GM12878 (cell line): ENCODE measurements around the gene BMAL2. TPM values are rescaled to one million over a fixed set of nuclear protein-coding genes. Genes with fewer than 3 reads are reported as not detected.
A peak's percentile ranks its signal among the peaks of the same experiment; 100 is the strongest.

Experiments
- ATAC-seq: fragments of 200-7000 bp; cut with Tn5 transposase; 3 replicates; pipeline ENCODE4 v1.9.1; 2020; ENCODE audit warnings: mild to moderate bottlenecking, moderate library complexity
- BruUV-seq: library from RNA; stranded (reverse); fragments of 400-500 nt; replicated peaks from 2 replicates; lab custom pipeline; 2021; lab: Mats Ljungman, UMichigan
- CTCF ChIA-PET: fragments of 300-600 bp; sonication (Branson Sonifier 250); formaldehyde crosslinking; extraction: SDS; loops from one replicate; lab custom pipeline; 2021; ENCODE audit warnings: inconsistent platforms; lab: Yijun Ruan, JAX
- POLR2A ChIA-PET: fragments of 350-600 bp; formaldehyde crosslinking; extraction: SDS; loops from one replicate; lab custom pipeline; 2021; ENCODE audit warnings: inconsistent platforms; lab: Charles Lee
- RAD21 ChIA-PET: fragments of 300-600 bp; sonication (Branson Sonifier 250); formaldehyde crosslinking; loops from one replicate; lab custom pipeline; 2023; ENCODE audit warnings: antibody characterized with exemption; ENCODE audit not compliant: unreplicated experiment; lab: Charles Lee
- SMC1A ChIA-PET: fragments of 300-600 bp; sonication (Branson Sonifier 250); formaldehyde crosslinking; loops from one replicate; lab custom pipeline; 2023; ENCODE audit not compliant: unreplicated experiment, uncharacterized antibody; lab: Charles Lee
- DNase-seq: peaks from one replicate; pipeline ENCODE4 v3.0.0-alpha.2; 2011; ENCODE audit warnings: low read depth, low spot score
- FAIRE-seq: peaks from 3 replicates; lab custom pipeline; 2011; peaks lifted over from hg19 to GRCh38; lab: Jason Lieb, UNC
- H2AFZ ChIP-seq: 2 replicates; pipeline ENCODE4 v1.6.0; 2011; ENCODE audit warnings: low read depth, low read length, control low read depth; ENCODE audit not compliant: control insufficient read depth
- H3K27ac ChIP-seq: 2 replicates; pipeline ENCODE4 v1.5.1; 2011; ENCODE audit warnings: control low read depth; ENCODE audit not compliant: control insufficient read depth, insufficient read depth
- H3K27me3 ChIP-seq, 2 experiments: replicated peaks in 1 of 2; 2 replicates each; pipeline versions ENCODE4 v1.6.0 to v1.6.1; 2011; ENCODE audit warnings: low read length in 1 of 2; ENCODE audit not compliant: control insufficient read depth in 2 of 2, insufficient read depth in 2 of 2
- H3K36me3 ChIP-seq, 2 experiments: 2 replicates each; pipeline ENCODE4 v1.5.1; 2011; ENCODE audit warnings: low read length in 1 of 2; ENCODE audit not compliant: control insufficient read depth in 2 of 2, insufficient read depth in 2 of 2
- H3K4me1 ChIP-seq: 2 replicates; pipeline ENCODE4 v1.6.1; 2011; ENCODE audit warnings: mild to moderate bottlenecking, low read length, moderate library complexity, mixed read lengths; ENCODE audit not compliant: control insufficient read depth, insufficient read depth
- H3K4me2 ChIP-seq: 2 replicates; pipeline ENCODE4 v1.6.0; 2011; ENCODE audit warnings: control low read depth; ENCODE audit not compliant: control insufficient read depth, insufficient read depth
- H3K4me3 ChIP-seq: fragments of 200-600 bp; sonication (generic); 2 replicates; pipeline ENCODE4 v1.5.1; 2016
- H3K79me2 ChIP-seq: 2 replicates; pipeline ENCODE4 v1.6.0; 2011; ENCODE audit warnings: low read length; ENCODE audit not compliant: control insufficient read depth, insufficient read depth
- H3K9ac ChIP-seq: 2 replicates; pipeline ENCODE4 v1.8.0; 2011; ENCODE audit warnings: low read length, control low read depth, mixed read lengths; ENCODE audit not compliant: control insufficient read depth, insufficient read depth
- H3K9me3 ChIP-seq: replicated peaks from 3 replicates; pipeline ENCODE4 v1.5.1; 2011; ENCODE audit warnings: mild to moderate bottlenecking, low read length; ENCODE audit not compliant: control insufficient read depth, insufficient read depth
- H4K20me1 ChIP-seq: 2 replicates; pipeline ENCODE4 v1.6.0; 2011; ENCODE audit not compliant: control insufficient read depth, insufficient read depth
- FOXM1 ChIP-seq: IDR thresholded peaks from 2 replicates; pipeline ENCODE4 v1.6.1; 2012; ENCODE audit warnings: low read depth, mild to moderate bottlenecking, inconsistent platforms, low read length, moderate library complexity
- MYC ChIP-seq: IDR thresholded peaks from 2 replicates; pipeline ENCODE4 v1.6.1; 2011; ENCODE audit warnings: mild to moderate bottlenecking, low read length, moderate library complexity, inconsistent platforms; ENCODE audit not compliant: insufficient read depth, insufficient replicate concordance, insufficient read length, severe bottlenecking
- NBN ChIP-seq: fragments of 450-650 bp; IDR thresholded peaks from 2 replicates; pipeline ENCODE4 v1.6.1; 2016
- NRF1 ChIP-seq: conservative IDR thresholded peaks from 2 replicates; pipeline ENCODE4 v1.6.1; 2011; ENCODE audit warnings: mild to moderate bottlenecking, low read depth, low read length, improper control_type of control experiment
- SUZ12 ChIP-seq: fragments of 200-600 bp; sonication (generic); IDR thresholded peaks from one replicate; pipeline ENCODE4 v1.6.1; 2018; ENCODE audit warnings: antibody characterized with exemption, mild to moderate bottlenecking; ENCODE audit not compliant: unreplicated experiment
- TBL1XR1 ChIP-seq: IDR thresholded peaks from 2 replicates; pipeline ENCODE4 v1.6.1; 2012; ENCODE audit warnings: low read depth, low read length, improper control_type of control experiment
- TCF12 ChIP-seq: IDR thresholded peaks from 2 replicates; pipeline ENCODE4 v1.6.1; 2011; ENCODE audit warnings: low read depth, mild to moderate bottlenecking, low read length
- WGBS: methylation state at CpG from one replicate; pipeline ENCODE4 v1.1.6; 2016; ENCODE audit warnings: low lambda C conversion rate; ENCODE audit not compliant: insufficient replicate concordance, insufficient coverage; ENCODE audit errors: missing lambda C conversion rate; 5-methylcytosine and 5-hydroxymethylcytosine counted together
- in situ Hi-C: fragments of 300-500 bp; cut with MboI; formaldehyde crosslinking; loops from 9 replicates; pipeline ENCODE4 v1.14.3; 2018; ENCODE audit warnings: mixed read lengths
- intact Hi-C: fragments of 100-400 bp; cut with micrococcal nuclease; formaldehyde crosslinking; loops from one replicate; pipeline ENCODE4 v1.14.2; 2022; ENCODE audit not compliant: unreplicated experiment
- polyA plus RNA-seq, 11 experiments: library from polyadenylated mRNA; depleted of rRNA in 4 of 11; unstranded in 6 of 11; stranded (reverse) in 5 of 11; fragments of >200 nt; fragmentation: Nextera tagmentation in 4 of 11; fragmentation: Illumina TruSeq in 1 of 11; extraction: Ambion mirVana in 4 of 11; extraction: Trizol in 1 of 11; gene quantifications; 1 replicate in 1 of 11; 2 replicates in 10 of 11; pipeline versions ENCODE4 v1.2.1 to v1.2.3, GENCODE V29; 2011 to 2016; ENCODE audit warnings: inconsistent platforms in 2 of 11, missing spikeins in 2 of 11, low read depth in 1 of 11
- total RNA-seq, 4 experiments: library from RNA; depleted of rRNA in 3 of 4; stranded (reverse); fragments of >200 nt in 3 of 4; fragmentation: Illumina TruSeq in 1 of 4; extraction: Trizol in 1 of 4; gene quantifications; 2 replicates each; pipeline versions ENCODE4 v1.2.1 to v1.2.3, GENCODE V29; 2013 to 2021
- TF ChIP-seq, protein P1 (sequence below): fragments of 450-650 bp; IDR thresholded peaks from 2 replicates; pipeline ENCODE4 v1.6.1; 2016; ENCODE audit warnings: mild to moderate bottlenecking

Gene BMAL2
- total and polyA plus RNA-seq, 10 of the 15 experiments (the other 5 are each of a cell fraction or from before 2014, with no cell fraction given): 7.9 to 53.6 (median 35.5) TPM

DNA sequence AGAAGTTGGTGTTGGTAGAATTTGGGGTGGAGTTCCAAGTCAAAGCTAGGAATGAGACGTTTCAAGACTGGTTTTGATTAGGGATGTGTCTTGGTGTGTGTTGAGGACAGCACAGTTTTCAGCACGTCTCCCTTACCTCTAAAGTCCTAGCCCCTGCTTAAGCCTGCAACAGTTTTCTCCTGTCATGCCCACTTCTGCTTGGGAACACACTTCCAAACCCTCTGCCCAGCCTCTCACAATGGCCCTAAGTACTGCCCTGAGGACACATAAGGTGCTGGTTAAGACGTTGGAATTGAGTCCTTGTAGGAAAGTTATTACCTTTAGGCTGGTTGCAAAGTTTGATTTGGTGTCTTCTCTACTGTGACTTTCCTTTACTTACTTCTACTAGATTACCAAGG is 710 bp upstream of the BMAL2 start:
- peaks cover 52% of the 10 kb centered on the region for H3K79me2 ChIP-seq
- peak; percentile 0; the same call in 2 of the 3 replicates for ATAC-seq
- BruUV-seq: TSS peak; percentile 78

DNA sequence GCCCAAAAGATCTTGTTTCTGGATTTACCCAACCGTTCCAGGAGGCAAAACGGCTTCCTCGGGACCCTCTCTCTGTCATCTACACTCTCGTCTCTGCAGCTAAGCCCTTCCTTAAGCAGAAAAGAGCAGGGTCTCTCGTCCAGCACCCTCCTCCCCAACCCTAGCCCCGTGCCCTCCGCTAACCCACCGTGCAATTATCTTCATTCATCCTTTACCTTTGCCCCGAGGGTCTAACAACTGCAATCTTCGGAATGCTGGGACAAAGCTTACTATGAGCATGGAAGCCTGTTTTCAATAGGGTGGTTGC is 276 bp upstream of the BMAL2 start:
- in situ Hi-C loops: no loop called here
- peaks cover 41% of the 10 kb centered on the region for H3K4me1 ChIP-seq
- H3K36me3 ChIP-seq: no peaks in the 10 kb centered on the region
- POLR2A ChIA-PET: interaction anchor here (1.0 to 4.1 kb wide), 8 partner anchors 10 to 317 kb away, joined by 3 to 20 read pairs (median 4); partner anchors contain the start of gene STK38L
- peak overlapping the region; percentile 100 for H3K4me2 ChIP-seq
- CTCF ChIA-PET: interaction anchor here (1.2 to 2.6 kb wide), 4 partner anchors 26 to 361 kb away, joined by 4 to 17 read pairs (median 10); no protein-coding TSS in a partner anchor
- DNase-seq: no peak
- intact Hi-C loops: loop anchor here (5.0 kb wide), 1 partner anchor 370 kb away; no protein-coding TSS in a partner anchor
- 2% methylated on average over 10 of the region's 10 CpGs for WGBS
- peak overlapping the region; percentile 86 for H2AFZ ChIP-seq
- no peak for ATAC-seq
- no peak for FAIRE-seq
- BruUV-seq: no TSS peak
- H4K20me1 ChIP-seq: no peaks in the 10 kb centered on the region
- RAD21 ChIA-PET: interaction anchor here (1.3 to 5.5 kb wide), 3 partner anchors 27 to 87 kb away, joined by 3 to 36 read pairs (median 11); no protein-coding TSS in a partner anchor
- no peaks in the 10 kb centered on the region for H3K9me3 ChIP-seq
- no peaks in the 10 kb centered on the region for H3K27me3 ChIP-seq
- peak overlapping the region; percentile 91 for H3K9ac ChIP-seq
- H3K27ac ChIP-seq: peak overlapping the region; percentile 89
- peaks cover 56% of the 10 kb centered on the region for H3K79me2 ChIP-seq
- H3K4me3 ChIP-seq: peak overlapping the region; percentile 85
- SMC1A ChIA-PET: interaction anchor here (1.1 to 20.9 kb wide), 6 partner anchors 10 to 89 kb away, joined by 3 to 207 read pairs (median 8); partner anchors contain the start of gene STK38L
- TF ChIP-seq SUZ12 (no peak), MYC (no peak), NRF1 (no peak), NBN (peak; percentile 19; the same call in 1 of the 2 replicates), TCF12 (no peak), TBL1XR1 (no peak), FOXM1 (no peak)

More for the DNA sequence above, 710 bp upstream of the BMAL2 start:
- H3K27ac ChIP-seq: peak overlapping the region; percentile 89
- TF ChIP-seq, protein P1, sequence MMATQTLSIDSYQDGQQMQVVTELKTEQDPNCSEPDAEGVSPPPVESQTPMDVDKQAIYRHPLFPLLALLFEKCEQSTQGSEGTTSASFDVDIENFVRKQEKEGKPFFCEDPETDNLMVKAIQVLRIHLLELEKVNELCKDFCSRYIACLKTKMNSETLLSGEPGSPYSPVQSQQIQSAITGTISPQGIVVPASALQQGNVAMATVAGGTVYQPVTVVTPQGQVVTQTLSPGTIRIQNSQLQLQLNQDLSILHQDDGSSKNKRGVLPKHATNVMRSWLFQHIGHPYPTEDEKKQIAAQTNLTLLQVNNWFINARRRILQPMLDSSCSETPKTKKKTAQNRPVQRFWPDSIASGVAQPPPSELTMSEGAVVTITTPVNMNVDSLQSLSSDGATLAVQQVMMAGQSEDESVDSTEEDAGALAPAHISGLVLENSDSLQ: no peak
- 0 out of 2 replicates have a peak, but pooled peaks have one; percentile 14 for TF ChIP-seq TBL1XR1
- CTCF ChIA-PET: interaction anchor here (1.1 to 9.0 kb wide), 4 partner anchors 13 to 360 kb away, joined by 3 to 61 read pairs (median 10); no protein-coding TSS in a partner anchor
- H3K9me3 ChIP-seq: no peaks in the 10 kb centered on the region
- peak overlapping the region; percentile 85 for H3K4me3 ChIP-seq
- FAIRE-seq: no peak
- no peaks in the 10 kb centered on the region for H4K20me1 ChIP-seq
- in situ Hi-C loops (no loop called here), intact Hi-C loops (loop anchor here (5.0 kb wide), 1 partner anchor 370 kb away; no protein-coding TSS in a partner anchor)
- no peaks in the 10 kb centered on the region for H3K36me3 ChIP-seq
- H3K4me1 ChIP-seq: peaks cover 41% of the 10 kb centered on the region
- SMC1A ChIA-PET: interaction anchor here (0.9 to 20.9 kb wide), 15 partner anchors 11 to 317 kb away, joined by 3 to 207 read pairs (median 4); partner anchors contain the start of genes MED21 and TM7SF3
- no peak for DNase-seq
- H3K27me3 ChIP-seq: no peaks in the 10 kb centered on the region
- H3K9ac ChIP-seq: peak overlapping the region; percentile 91
- H2AFZ ChIP-seq: peak overlapping the region; percentile 86
- POLR2A ChIA-PET: interaction anchor here (1.0 to 4.1 kb wide), 7 partner anchors 10 to 316 kb away, joined by 3 to 20 read pairs (median 6); partner anchors contain the start of gene STK38L
- RAD21 ChIA-PET: interaction anchor here (2.0 to 5.5 kb wide), 3 partner anchors 12 to 47 kb away, joined by 10 to 36 read pairs (median 11); no protein-coding TSS in a partner anchor
- WGBS: 0% methylated on average over 3 of the region's 3 CpGs
- peak overlapping the region; percentile 100 for H3K4me2 ChIP-seq
